PFSK-1 (cell line): ENCODE results near the gene SLC16A11.

Experiments
- FOXP2 ChIP-seq: optimal IDR thresholded peaks from 2 replicates; pipeline ENCODE3; 2011; ENCODE audit warnings: borderline replicate concordance, control low read depth, inconsistent platforms; ENCODE audit not compliant: insufficient read depth; ENCODE audit errors: extremely low read length, extremely low read depth
- POLR2AphosphoS5 ChIP-seq: IDR thresholded peaks from 2 replicates; pipeline ENCODE4 v1.6.1; 2012; ENCODE audit warnings: low read depth, mild to moderate bottlenecking, control low read depth, low read length, moderate library complexity
- SIN3A ChIP-seq: IDR thresholded peaks from 2 replicates; pipeline ENCODE4 v1.6.1; 2012; ENCODE audit warnings: mild to moderate bottlenecking, low read length, moderate library complexity, borderline replicate concordance; ENCODE audit not compliant: insufficient read depth
- TAF1 ChIP-seq: IDR thresholded peaks from 2 replicates; pipeline ENCODE4 v1.6.1; 2012; ENCODE audit warnings: low read length, control low read depth, borderline replicate concordance; ENCODE audit not compliant: insufficient read depth
- TF ChIP-seq, protein P1 (sequence below), 2 experiments: IDR thresholded peaks; 2 replicates each; pipeline versions ENCODE4 v1.6.1 to v1.8.0; 2011 to 2012; ENCODE audit warnings: low read depth in 2 of 2, low read length in 2 of 2, control low read depth in 1 of 2, inconsistent platforms in 1 of 2, mild to moderate bottlenecking in 1 of 2, moderate library complexity in 1 of 2; ENCODE audit not compliant: insufficient read depth in 1 of 2

The SLC16A11 gene

DNA sequence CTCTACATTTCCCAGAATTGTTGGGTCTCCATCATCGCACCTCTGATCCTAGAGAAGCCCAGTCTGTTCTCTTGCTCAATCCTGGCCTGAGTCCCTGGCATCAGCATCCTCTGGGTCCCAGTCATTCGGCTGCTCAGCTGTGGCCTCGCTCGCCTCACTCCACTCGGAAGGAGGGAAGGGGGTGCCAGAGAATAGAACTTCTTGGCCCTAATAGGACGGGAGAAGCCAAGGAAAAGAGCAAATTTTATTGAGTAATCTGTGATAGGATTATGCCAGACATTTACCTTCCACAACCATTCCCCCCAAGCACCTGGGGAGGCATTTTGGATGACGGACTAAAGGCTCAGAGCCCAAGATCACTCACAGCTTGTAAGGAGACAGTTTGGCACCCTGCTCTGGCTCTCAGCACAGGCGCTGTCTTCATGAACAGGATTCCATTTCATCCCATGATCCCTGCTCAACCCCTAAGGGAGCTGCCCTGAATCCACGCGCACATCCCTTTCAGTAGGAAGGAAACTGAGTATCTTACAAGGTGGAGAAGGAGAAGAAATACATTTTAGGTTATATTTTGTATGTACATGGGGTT, 36.7 kb upstream of the SLC16A11 start:
- TF ChIP-seq SIN3A (no peak), TAF1 (no peak), FOXP2 (no peak), POLR2AphosphoS5 (no peak)
- TF ChIP-seq, protein P1, sequence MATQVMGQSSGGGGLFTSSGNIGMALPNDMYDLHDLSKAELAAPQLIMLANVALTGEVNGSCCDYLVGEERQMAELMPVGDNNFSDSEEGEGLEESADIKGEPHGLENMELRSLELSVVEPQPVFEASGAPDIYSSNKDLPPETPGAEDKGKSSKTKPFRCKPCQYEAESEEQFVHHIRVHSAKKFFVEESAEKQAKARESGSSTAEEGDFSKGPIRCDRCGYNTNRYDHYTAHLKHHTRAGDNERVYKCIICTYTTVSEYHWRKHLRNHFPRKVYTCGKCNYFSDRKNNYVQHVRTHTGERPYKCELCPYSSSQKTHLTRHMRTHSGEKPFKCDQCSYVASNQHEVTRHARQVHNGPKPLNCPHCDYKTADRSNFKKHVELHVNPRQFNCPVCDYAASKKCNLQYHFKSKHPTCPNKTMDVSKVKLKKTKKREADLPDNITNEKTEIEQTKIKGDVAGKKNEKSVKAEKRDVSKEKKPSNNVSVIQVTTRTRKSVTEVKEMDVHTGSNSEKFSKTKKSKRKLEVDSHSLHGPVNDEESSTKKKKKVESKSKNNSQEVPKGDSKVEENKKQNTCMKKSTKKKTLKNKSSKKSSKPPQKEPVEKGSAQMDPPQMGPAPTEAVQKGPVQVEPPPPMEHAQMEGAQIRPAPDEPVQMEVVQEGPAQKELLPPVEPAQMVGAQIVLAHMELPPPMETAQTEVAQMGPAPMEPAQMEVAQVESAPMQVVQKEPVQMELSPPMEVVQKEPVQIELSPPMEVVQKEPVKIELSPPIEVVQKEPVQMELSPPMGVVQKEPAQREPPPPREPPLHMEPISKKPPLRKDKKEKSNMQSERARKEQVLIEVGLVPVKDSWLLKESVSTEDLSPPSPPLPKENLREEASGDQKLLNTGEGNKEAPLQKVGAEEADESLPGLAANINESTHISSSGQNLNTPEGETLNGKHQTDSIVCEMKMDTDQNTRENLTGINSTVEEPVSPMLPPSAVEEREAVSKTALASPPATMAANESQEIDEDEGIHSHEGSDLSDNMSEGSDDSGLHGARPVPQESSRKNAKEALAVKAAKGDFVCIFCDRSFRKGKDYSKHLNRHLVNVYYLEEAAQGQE (IDR thresholded peaks at IDR 0.05; ENCODE audit: insufficient read depth in 1 of 2, low read depth in 2 of 2, low read length in 2 of 2) = no peak

DNA sequence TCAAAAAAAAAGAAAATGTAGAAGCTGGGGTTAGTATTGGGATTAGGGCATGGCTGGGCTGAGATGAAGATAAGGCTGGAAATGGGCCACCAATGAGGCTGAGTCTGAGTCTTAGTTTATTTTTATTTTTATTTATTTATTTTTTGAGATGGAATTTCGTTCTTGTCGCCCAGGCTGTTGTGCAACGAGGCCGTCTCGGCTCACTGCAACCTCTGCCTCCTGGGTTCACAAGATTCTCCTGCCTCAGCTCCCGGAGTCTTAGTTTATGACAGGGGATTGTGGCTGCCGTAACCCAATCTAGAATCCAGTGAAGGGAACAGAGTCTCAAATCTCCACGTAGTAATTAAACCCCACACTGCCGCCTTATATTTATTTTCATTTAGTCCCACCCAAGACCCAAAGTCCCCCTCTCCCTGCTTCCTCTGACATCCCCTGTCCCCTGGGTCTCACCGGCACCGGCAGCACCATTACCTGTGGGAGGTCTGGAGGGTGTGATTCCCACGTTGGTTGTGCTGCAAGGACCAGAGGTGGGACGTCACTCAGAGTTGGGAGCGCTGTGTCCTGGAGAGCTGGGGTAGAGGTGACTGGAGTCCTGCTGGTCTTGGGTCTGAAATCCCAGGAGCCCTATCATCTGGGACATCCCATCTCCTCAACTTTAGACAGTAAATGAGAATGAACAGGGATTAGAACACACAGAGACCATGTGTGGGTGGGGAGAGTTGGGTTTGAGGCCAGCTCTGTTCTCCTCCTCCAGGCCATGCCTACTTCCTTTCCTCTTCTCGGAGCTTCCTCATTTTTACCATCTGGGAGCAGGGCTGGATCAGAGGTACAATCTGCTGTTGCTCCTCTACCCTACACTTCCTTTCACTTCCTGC, 35.9 kb upstream of the SLC16A11 start, which contains the start of gene CLEC10A:
TSS of gene CLEC10A (minus strand) at position 671 of the 875 bp plus-strand sequence. CDS start 1,439 bp downstream, outside the sequence.
- TF ChIP-seq FOXP2 (no peak), TAF1 (no peak), POLR2AphosphoS5 (no peak), SIN3A (no peak)
- TF ChIP-seq, protein P1 (IDR thresholded peaks at IDR 0.05; ENCODE audit: insufficient read depth in 1 of 2, low read depth in 2 of 2, low read length in 2 of 2) = no peak

GRCh38 chr17:7078711-7079110, 34.8 kb upstream of the SLC16A11 start:
- TF ChIP-seq SIN3A (no peak), FOXP2 (no peak), TAF1 (no peak), POLR2AphosphoS5 (no peak)
- TF ChIP-seq, protein P1 (IDR thresholded peaks at IDR 0.05; ENCODE audit: insufficient read depth in 1 of 2, low read depth in 2 of 2, low read length in 2 of 2) = no peak

- TF ChIP-seq, protein P1 (IDR thresholded peaks at IDR 0.05; ENCODE audit: insufficient read depth in 1 of 2, low read depth in 2 of 2, low read length in 2 of 2) = no peak
- TF ChIP-seq SIN3A = no peak
- no peak for TF ChIP-seq TAF1
These were observed 34.1 kb upstream of the SLC16A11 start for GRCh38 chr17:7077911-7078546.
